ENCODE measurements around the gene NAALADL2. TPM values are rescaled to one million over a fixed set of nuclear protein-coding genes. Genes with fewer than 3 reads are reported as not detected.

Gene NAALADL2
- total RNA-seq, 1 donor from 2014 or later = 1.1 TPM

DNA sequence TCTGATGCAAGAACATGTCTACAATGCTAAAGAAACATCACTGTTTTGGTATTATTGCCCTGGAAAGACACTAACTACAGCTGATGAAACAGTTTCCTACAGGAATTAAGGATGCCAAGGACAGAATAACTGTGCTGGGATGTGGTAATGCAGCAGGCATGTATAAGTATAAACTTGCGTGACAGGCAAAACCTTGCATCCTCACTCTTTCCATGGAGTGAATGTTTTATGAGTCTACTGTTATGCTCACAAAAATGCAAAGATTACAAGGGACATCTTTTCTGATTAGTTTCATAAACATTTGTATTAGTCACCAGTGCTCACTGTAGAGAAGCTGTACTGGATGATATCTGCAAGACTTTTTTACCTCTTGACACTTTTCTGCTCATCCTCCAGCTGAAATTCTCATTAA, 143.6 kb downstream of the NAALADL2 start:
- DNase-seq (ENCODE audit: low read depth) (peak; percentile 63), FAIRE-seq (no peak)
- Histone ChIP-seq H3K27me3 (ENCODE audit: control insufficient read depth, insufficient read depth, low read length) (no peaks in the 10 kb centered on the region), H3K4me3 (ENCODE audit: low read depth, low read length) (no peak overlapping the region), H3K36me3 (ENCODE audit: control insufficient read depth, insufficient read depth, low read length) (no peaks in the 10 kb centered on the region)
- TF ChIP-seq, protein P1, sequence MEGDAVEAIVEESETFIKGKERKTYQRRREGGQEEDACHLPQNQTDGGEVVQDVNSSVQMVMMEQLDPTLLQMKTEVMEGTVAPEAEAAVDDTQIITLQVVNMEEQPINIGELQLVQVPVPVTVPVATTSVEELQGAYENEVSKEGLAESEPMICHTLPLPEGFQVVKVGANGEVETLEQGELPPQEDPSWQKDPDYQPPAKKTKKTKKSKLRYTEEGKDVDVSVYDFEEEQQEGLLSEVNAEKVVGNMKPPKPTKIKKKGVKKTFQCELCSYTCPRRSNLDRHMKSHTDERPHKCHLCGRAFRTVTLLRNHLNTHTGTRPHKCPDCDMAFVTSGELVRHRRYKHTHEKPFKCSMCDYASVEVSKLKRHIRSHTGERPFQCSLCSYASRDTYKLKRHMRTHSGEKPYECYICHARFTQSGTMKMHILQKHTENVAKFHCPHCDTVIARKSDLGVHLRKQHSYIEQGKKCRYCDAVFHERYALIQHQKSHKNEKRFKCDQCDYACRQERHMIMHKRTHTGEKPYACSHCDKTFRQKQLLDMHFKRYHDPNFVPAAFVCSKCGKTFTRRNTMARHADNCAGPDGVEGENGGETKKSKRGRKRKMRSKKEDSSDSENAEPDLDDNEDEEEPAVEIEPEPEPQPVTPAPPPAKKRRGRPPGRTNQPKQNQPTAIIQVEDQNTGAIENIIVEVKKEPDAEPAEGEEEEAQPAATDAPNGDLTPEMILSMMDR (IDR thresholded peaks at IDR 0.05; ENCODE audit: insufficient read depth, low read length, severe bottlenecking) = no peak

DNA sequence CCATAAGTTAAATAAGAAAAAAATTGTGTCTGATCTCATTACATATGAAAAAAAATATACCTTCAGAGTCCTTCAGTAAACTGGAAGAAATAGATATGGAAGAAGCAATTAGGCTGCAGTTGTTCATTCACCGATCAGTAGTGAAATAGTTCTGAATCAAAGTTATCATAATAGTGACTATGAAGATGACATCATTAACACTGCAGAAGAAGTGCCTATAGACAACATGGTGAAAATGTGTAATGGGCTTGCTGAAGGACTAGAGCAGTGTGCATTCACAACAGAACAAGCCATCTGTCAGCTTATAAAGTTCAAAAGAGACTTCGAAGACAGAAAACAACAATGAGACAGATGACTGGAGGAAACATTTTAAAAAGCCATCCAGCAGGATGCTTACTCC, 144.5 kb downstream of the NAALADL2 start:
- TF ChIP-seq, protein P1 (IDR thresholded peaks at IDR 0.05; ENCODE audit: insufficient read depth, low read length, severe bottlenecking) = no peak
- Histone ChIP-seq H3K4me3 (ENCODE audit: low read depth, low read length) (no peak overlapping the region), H3K27me3 (ENCODE audit: control insufficient read depth, insufficient read depth, low read length) (no peaks in the 10 kb centered on the region), H3K36me3 (ENCODE audit: control insufficient read depth, insufficient read depth, low read length) (no peaks in the 10 kb centered on the region)
- DNase-seq (ENCODE audit: low read depth) = no peak
- FAIRE-seq = no peak

DNA sequence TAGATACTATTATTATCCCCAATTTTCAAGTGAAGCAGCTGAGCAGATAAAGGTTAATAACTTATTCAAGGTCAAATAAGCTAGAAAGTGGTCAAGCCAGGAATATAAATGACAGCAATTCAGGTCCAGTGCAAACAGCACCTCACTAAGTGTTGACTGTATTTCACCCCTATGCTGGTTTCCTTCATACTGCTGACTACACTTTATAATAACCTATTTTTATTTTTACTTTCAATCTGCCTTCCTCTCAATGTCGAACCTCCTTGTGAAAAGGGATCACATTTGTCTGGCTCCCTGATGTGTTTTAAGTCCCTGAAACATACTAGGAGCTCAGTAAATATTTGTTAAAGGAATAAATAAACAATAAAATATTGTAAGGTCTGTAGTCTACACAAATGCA, 146.1 kb downstream of the NAALADL2 start:
- no peak overlapping the region for H3K4me3 ChIP-seq (ENCODE audit: low read depth, low read length)
- no peaks in the 10 kb centered on the region for H3K27me3 ChIP-seq (ENCODE audit: control insufficient read depth, insufficient read depth, low read length)
- no peak for FAIRE-seq
- TF ChIP-seq, protein P1 (IDR thresholded peaks at IDR 0.05; ENCODE audit: insufficient read depth, low read length, severe bottlenecking) = no peak
- DNase-seq (ENCODE audit: low read depth) = no peak
- H3K36me3 ChIP-seq (ENCODE audit: control insufficient read depth, insufficient read depth, low read length) = no peaks in the 10 kb centered on the region

DNA sequence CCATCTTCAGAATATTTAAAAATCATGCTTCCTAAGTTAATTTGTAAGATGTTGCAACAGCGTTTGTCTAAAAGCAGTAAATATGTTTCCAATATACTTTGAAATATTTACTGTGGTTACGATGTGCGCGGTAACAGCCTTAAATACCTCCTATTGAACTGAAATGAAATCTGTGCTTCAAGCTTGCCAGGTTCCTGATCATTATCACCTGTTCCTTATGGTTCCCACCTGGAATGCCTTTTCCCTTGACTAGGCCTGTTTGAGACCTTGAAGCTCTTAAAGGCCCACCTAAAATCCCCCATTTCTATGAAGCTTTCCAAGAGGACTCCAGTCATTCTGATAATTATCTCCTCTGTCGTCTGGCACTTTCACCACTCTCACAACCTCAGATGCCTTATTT, 146.7 kb downstream of the NAALADL2 start:
- Histone ChIP-seq H3K27me3 (ENCODE audit: control insufficient read depth, insufficient read depth, low read length) (no peaks in the 10 kb centered on the region), H3K36me3 (ENCODE audit: control insufficient read depth, insufficient read depth, low read length) (no peaks in the 10 kb centered on the region), H3K4me3 (ENCODE audit: low read depth, low read length) (no peak overlapping the region)
- FAIRE-seq (no peak), DNase-seq (ENCODE audit: low read depth) (no peak)
- TF ChIP-seq, protein P1 (IDR thresholded peaks at IDR 0.05; ENCODE audit: insufficient read depth, low read length, severe bottlenecking) = no peak

DNA sequence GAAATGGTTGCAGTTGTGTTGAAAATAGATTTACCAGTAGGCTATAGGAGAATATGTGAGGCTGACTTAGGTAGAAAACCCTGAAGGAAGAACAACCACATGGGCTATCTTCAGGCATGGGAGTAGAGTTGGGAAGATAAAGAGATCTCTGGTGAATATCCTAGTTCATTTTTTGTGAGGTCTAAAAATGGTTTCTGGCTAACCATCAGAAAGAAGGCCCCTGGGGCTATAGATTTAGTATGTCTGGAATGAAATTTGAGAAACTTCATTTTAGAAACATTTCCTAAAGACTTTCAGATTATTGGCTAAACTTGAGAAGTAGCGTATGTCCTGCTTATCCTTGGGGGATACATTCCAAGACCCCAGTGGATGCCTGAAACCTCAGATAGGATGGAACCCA, 148.2 kb downstream of the NAALADL2 start:
- no peak for DNase-seq (ENCODE audit: low read depth)
- no peak for FAIRE-seq
- Histone ChIP-seq H3K4me3 (ENCODE audit: low read depth, low read length) (no peak overlapping the region), H3K27me3 (ENCODE audit: control insufficient read depth, insufficient read depth, low read length) (no peaks in the 10 kb centered on the region), H3K36me3 (ENCODE audit: control insufficient read depth, insufficient read depth, low read length) (no peaks in the 10 kb centered on the region)
- TF ChIP-seq, protein P1 (IDR thresholded peaks at IDR 0.05; ENCODE audit: insufficient read depth, low read length, severe bottlenecking) = no peak

DNA sequence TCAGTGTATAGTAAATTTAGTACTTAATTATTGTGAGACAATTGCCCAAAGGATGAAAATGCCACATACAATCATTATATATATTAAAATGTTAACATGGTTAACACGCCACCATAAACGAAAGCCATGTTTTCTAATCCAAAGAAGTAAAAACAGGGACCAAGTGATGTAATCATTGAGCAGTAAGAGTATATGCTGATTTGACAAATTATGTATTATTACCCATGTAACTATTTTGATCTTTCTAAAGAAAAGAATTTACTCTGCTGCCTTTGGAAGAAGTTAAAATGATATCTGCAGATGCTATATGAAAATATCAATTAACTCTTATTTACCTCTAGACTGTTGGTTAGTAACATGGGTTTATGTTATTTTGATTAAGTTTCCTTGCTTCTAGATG, 150.2 kb downstream of the NAALADL2 start:
- DNase-seq (ENCODE audit: low read depth) (no peak), FAIRE-seq (no peak)
- Histone ChIP-seq H3K36me3 (ENCODE audit: control insufficient read depth, insufficient read depth, low read length) (no peaks in the 10 kb centered on the region), H3K27me3 (ENCODE audit: control insufficient read depth, insufficient read depth, low read length) (no peaks in the 10 kb centered on the region), H3K4me3 (ENCODE audit: low read depth, low read length) (no peak overlapping the region)
- TF ChIP-seq, protein P1 (IDR thresholded peaks at IDR 0.05; ENCODE audit: insufficient read depth, low read length, severe bottlenecking) = no peak

Measured in bronchial epithelial cell (primary cell).